Parathyroid adenoma (tissue), 2 donors: Measurements from ENCODE around the gene CASQ2.

Experiments
- H2AFZ ChIP-seq: fragments of 300-600 bp; sonication (generic); one replicate; pipeline ENCODE4 v1.7.0; 2017; ENCODE audit warnings: antibody characterized with exemption, mild to moderate bottlenecking
- H3K27ac ChIP-seq: fragments of 300-600 bp; sonication (generic); one replicate; pipeline ENCODE4 v1.7.0; 2017
- H3K27me3 ChIP-seq: fragments of 300-600 bp; sonication (generic); one replicate; pipeline ENCODE4 v1.7.0; 2017; ENCODE audit warnings: low read length; ENCODE audit not compliant: control insufficient read depth, insufficient read depth
- H3K36me3 ChIP-seq: fragments of 300-600 bp; sonication (generic); one replicate; pipeline ENCODE4 v1.7.0; 2017; ENCODE audit warnings: low read length; ENCODE audit not compliant: control insufficient read depth, insufficient read depth
- H3K4me1 ChIP-seq: fragments of 300-600 bp; sonication (generic); one replicate; pipeline ENCODE4 v1.7.0; 2017; ENCODE audit warnings: control low read depth
- H3K4me2 ChIP-seq: fragments of 300-600 bp; sonication (generic); one replicate; pipeline ENCODE4 v1.7.0; 2017; ENCODE audit warnings: low read length
- H3K4me3 ChIP-seq: fragments of 300-600 bp; sonication (generic); one replicate; pipeline ENCODE4 v1.7.0; 2017; ENCODE audit warnings: low read depth, low read length
- H3K79me2 ChIP-seq: fragments of 300-600 bp; sonication (generic); one replicate; pipeline ENCODE4 v1.7.0; 2017; ENCODE audit warnings: control low read depth
- H3K9ac ChIP-seq: fragments of 300-600 bp; sonication (generic); one replicate; pipeline ENCODE4 v1.7.0; 2017; ENCODE audit warnings: mild to moderate bottlenecking
- H3K9me3 ChIP-seq: fragments of 300-600 bp; sonication (generic); one replicate; pipeline ENCODE4 v1.7.0; 2017; ENCODE audit warnings: low read length; ENCODE audit not compliant: control insufficient read depth
- TF ChIP-seq, protein P1 (sequence below): fragments of 300-600 bp; sonication (generic); IDR thresholded peaks from one replicate; pipeline ENCODE4 v1.7.0; 2017; ENCODE audit warnings: antibody characterized with exemption, mild to moderate bottlenecking
- donor health status: primary hyperparathyroidism.

The CASQ2 gene

DNA sequence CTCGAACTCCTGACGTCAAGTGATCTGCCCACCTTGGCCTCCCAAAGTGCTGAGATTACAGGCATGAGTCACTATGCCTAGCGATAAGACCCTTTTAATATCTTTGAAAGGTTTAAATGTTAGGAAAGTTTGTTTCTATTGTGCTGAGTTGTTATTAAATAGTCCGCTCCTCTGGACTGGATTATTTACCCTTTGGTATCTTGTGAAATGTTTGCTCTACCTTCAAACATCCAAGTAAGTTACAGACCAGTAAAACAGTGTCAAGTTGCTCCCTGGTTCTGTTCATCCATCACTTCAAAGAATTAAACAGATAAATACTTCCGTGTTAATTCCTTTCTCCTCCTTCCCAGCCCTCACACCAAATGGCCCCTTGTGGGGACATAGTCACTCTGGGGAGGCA, 44.8 kb downstream of the CASQ2 start:
- no peak overlapping the region for H3K4me2 ChIP-seq
- H3K4me3 ChIP-seq = no peak overlapping the region
- TF ChIP-seq, protein P1, sequence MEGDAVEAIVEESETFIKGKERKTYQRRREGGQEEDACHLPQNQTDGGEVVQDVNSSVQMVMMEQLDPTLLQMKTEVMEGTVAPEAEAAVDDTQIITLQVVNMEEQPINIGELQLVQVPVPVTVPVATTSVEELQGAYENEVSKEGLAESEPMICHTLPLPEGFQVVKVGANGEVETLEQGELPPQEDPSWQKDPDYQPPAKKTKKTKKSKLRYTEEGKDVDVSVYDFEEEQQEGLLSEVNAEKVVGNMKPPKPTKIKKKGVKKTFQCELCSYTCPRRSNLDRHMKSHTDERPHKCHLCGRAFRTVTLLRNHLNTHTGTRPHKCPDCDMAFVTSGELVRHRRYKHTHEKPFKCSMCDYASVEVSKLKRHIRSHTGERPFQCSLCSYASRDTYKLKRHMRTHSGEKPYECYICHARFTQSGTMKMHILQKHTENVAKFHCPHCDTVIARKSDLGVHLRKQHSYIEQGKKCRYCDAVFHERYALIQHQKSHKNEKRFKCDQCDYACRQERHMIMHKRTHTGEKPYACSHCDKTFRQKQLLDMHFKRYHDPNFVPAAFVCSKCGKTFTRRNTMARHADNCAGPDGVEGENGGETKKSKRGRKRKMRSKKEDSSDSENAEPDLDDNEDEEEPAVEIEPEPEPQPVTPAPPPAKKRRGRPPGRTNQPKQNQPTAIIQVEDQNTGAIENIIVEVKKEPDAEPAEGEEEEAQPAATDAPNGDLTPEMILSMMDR = no peak
- H3K27ac ChIP-seq = no peak overlapping the region
- no peak overlapping the region for H2AFZ ChIP-seq
- H3K4me1 ChIP-seq = no peaks in the 10 kb centered on the region
- H3K9ac ChIP-seq = no peak overlapping the region
- H3K79me2 ChIP-seq = no peaks in the 10 kb centered on the region
- no peaks in the 10 kb centered on the region for H3K36me3 ChIP-seq
- H3K27me3 ChIP-seq = no peaks in the 10 kb centered on the region
- no peaks in the 10 kb centered on the region for H3K9me3 ChIP-seq

DNA sequence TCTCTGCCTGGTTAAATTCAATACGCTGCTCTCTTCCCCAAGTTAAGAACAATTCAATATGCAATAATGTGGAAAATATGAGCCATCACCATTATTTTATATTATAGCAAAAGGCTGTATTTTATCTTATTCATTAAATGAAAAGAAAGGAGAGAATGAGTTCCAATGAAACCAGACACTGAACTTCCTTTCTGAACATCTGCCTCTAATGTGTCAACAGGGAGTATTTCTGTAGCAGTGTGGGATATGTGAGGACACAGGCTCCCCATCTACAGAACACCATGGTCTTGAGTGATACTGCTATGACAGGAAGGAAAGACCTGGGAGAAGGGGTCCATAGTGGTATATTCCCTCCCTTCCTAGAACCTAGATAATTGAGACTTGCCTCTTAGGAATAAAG, 46.3 kb downstream of the CASQ2 start:
- no peaks in the 10 kb centered on the region for H3K79me2 ChIP-seq
- no peak overlapping the region for H3K4me2 ChIP-seq
- TF ChIP-seq, protein P1 = no peak
- H3K27me3 ChIP-seq = no peaks in the 10 kb centered on the region
- H3K9ac ChIP-seq = no peak overlapping the region
- no peaks in the 10 kb centered on the region for H3K36me3 ChIP-seq
- H2AFZ ChIP-seq = no peak overlapping the region
- H3K27ac ChIP-seq = no peak overlapping the region
- H3K4me3 ChIP-seq = no peak overlapping the region
- no peaks in the 10 kb centered on the region for H3K4me1 ChIP-seq
- H3K9me3 ChIP-seq = no peaks in the 10 kb centered on the region

DNA sequence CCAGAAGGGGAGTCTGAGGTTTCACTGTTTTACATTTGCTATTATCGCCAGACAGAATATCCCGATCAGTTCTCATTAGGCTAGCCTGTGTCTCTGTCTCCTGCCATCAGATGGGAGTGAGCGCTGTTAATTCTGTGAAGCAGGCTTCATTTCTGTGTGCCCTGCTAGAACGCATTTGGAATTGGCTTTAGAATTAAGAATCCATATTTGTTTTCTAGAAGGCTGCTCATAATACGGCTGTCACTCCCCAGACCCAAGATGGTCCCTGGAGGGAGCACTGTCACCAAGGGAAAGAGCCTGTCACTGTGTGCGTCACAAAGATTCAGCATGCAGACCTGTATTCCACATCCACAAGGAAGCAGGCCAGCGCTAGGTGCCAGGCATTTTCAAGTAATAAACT, 49.2 kb downstream of the CASQ2 start:
- H3K9ac ChIP-seq = no peak overlapping the region
- no peaks in the 10 kb centered on the region for H3K4me1 ChIP-seq
- no peak overlapping the region for H2AFZ ChIP-seq
- no peak overlapping the region for H3K4me2 ChIP-seq
- no peaks in the 10 kb centered on the region for H3K27me3 ChIP-seq
- no peak overlapping the region for H3K4me3 ChIP-seq
- no peaks in the 10 kb centered on the region for H3K36me3 ChIP-seq
- TF ChIP-seq, protein P1 = no peak
- no peaks in the 10 kb centered on the region for H3K79me2 ChIP-seq
- H3K27ac ChIP-seq = no peak overlapping the region
- no peaks in the 10 kb centered on the region for H3K9me3 ChIP-seq

DNA sequence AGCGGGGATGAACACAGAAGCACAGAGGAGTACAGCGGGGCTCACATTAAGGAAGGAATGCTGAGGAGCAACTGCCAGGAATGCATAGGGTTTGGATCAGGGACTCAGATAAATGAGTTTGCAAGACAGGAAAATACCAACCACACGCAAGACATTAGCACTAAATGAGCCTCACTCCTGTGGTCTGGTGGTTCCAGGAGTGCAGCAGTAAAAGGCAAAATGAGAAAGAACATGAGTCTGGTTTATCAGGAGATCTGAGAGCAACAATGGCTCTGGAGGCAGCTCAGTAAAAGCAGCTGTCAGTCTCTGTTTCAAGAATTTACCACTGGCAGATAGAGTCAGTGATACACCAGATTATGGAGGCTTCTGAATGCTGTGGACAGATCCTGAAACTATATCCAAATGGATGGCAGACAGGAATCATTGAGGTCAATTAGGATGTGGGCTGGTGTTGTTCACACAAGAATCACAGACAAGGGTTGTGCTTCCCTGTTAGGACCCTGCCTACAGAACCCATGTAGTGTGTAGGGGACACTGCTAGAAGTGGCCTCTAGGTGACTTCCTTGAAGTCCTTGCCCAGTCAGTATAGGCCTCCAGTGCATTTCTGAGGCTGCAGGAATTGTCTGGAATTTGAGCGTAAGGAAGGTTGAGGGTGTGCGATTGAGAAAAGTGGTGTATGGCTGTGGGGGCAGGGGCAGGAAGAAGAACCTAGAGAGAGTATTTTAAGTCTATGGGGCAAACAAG, 50.3 kb downstream of the CASQ2 start:
- H3K4me3 ChIP-seq = no peak overlapping the region
- TF ChIP-seq, protein P1 = no peak

DNA sequence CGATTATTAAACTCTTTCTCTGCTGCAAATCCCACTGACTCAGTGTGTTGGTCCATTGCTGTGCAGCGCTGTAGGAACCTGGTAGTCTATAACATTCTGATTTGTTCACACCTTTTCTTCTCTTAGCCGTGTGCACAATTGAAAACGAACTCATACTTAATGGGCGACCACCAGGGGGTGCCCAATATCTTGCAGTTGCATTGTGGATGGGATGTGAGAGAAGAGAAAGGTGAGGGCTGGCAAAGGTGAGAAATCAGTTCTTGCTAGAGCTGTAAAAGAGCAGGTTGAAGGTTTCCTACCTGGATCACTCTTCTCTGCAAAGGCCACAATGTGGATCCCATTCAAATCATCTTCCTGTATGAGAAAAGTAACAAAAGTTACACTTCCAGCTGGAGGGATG, 51.0 kb downstream of the CASQ2 start:
- no peaks in the 10 kb centered on the region for H3K4me1 ChIP-seq
- H3K4me3 ChIP-seq = no peak overlapping the region
- no peak overlapping the region for H3K27ac ChIP-seq
- no peak overlapping the region for H2AFZ ChIP-seq
- no peaks in the 10 kb centered on the region for H3K9me3 ChIP-seq
- H3K9ac ChIP-seq = no peak overlapping the region
- TF ChIP-seq, protein P1 = peak; percentile 23
- H3K79me2 ChIP-seq = no peaks in the 10 kb centered on the region
- no peaks in the 10 kb centered on the region for H3K27me3 ChIP-seq
- H3K4me2 ChIP-seq = no peak overlapping the region
- H3K36me3 ChIP-seq = no peaks in the 10 kb centered on the region

More for the DNA sequence above, 50.3 kb downstream of the CASQ2 start:
- Histone ChIP-seq H3K4me2 (no peak overlapping the region), H3K27me3 (no peaks in the 10 kb centered on the region), H3K9me3 (no peaks in the 10 kb centered on the region), H2AFZ (no peak overlapping the region), H3K9ac (no peak overlapping the region), H3K36me3 (no peaks in the 10 kb centered on the region), H3K4me1 (no peaks in the 10 kb centered on the region), H3K79me2 (no peaks in the 10 kb centered on the region), H3K27ac (no peak overlapping the region)
